KMS-11 (cell line): ENCODE measurements around the gene MRTO4.

Experiments
- H2AFZ ChIP-seq: fragments of 200-600 bp; sonication (generic); 2 replicates; pipeline ENCODE4 v1.6.1; 2016; ENCODE audit warnings: antibody characterized with exemption, mixed run types, low read depth
- H3K27ac ChIP-seq: fragments of 200-600 bp; sonication (generic); 2 replicates; pipeline ENCODE4 v1.6.1; 2016; ENCODE audit warnings: mild to moderate bottlenecking, mixed run types
- H3K27me3 ChIP-seq: fragments of 200-600 bp; sonication (generic); 2 replicates; pipeline ENCODE4 v1.6.1; 2017; ENCODE audit warnings: mild to moderate bottlenecking, low read depth, mixed run types, moderate library complexity; ENCODE audit not compliant: insufficient read depth
- H3K36me3 ChIP-seq: fragments of 200-600 bp; sonication (generic); 2 replicates; pipeline ENCODE4 v1.6.1; 2017; ENCODE audit warnings: mild to moderate bottlenecking, mixed run types; ENCODE audit not compliant: insufficient read depth
- H3K4me1 ChIP-seq: fragments of 200-600 bp; sonication (generic); 2 replicates; pipeline ENCODE4 v1.6.1; 2016; ENCODE audit warnings: mild to moderate bottlenecking, low read depth, mixed run types; ENCODE audit not compliant: poor library complexity, severe bottlenecking
- H3K4me2 ChIP-seq: fragments of 200-600 bp; sonication (generic); 2 replicates; pipeline ENCODE4 v1.7.0; 2016; ENCODE audit warnings: mild to moderate bottlenecking, mixed run types
- H3K4me3 ChIP-seq: fragments of 200-600 bp; sonication (generic); IDR thresholded peaks from 2 replicates; pipeline ENCODE4 v1.6.1; 2017; ENCODE audit warnings: low read depth, low read length, mixed read lengths; ENCODE audit not compliant: insufficient read depth
- H3K79me2 ChIP-seq: fragments of 200-600 bp; sonication (generic); 2 replicates; pipeline ENCODE4 v1.6.1; 2016; ENCODE audit warnings: low read depth, mixed run types; ENCODE audit not compliant: insufficient read depth
- H3K9ac ChIP-seq: fragments of 200-600 bp; sonication (generic); 2 replicates; pipeline ENCODE4 v1.6.1; 2016; ENCODE audit warnings: mild to moderate bottlenecking, mixed run types
- H4K20me1 ChIP-seq: fragments of 200-600 bp; sonication (generic); 2 replicates; pipeline ENCODE4 v1.6.1; 2016; ENCODE audit warnings: mild to moderate bottlenecking, mixed run types; ENCODE audit not compliant: insufficient read depth
- CTCF ChIP-seq: fragments of 200-600 bp; sonication (generic); conservative IDR thresholded peaks from 2 replicates; pipeline ENCODE4 v1.6.1; 2017; ENCODE audit warnings: low read depth, mild to moderate bottlenecking, antibody characterized with exemption, low read length, moderate library complexity, mixed read lengths

Gene MRTO4

GRCh38 chr1:19251305-19252196 is at the start of gene MRTO4, which contains the start of gene EMC1:
TSS of gene MRTO4 (plus strand) at chr1:19251805. CDS start at chr1:19251836, 31 bp downstream.
TSS of gene EMC1 (minus strand) at chr1:19251524. CDS start at chr1:19251509, 15 bp downstream.
- Histone ChIP-seq H3K79me2 (peaks cover 94% of the 10 kb centered on the region), H3K27me3 (no peaks in the 10 kb centered on the region), H3K4me3 (peak within 1 kb of the TSS; percentile 67), H3K27ac (peak within 1 kb of the TSS; percentile 89), H4K20me1 (peaks cover 2% of the 10 kb centered on the region; the same call in 1 of the 2 replicates), H2AFZ (peak within 1 kb of the TSS; percentile 70), H3K4me1 (peaks cover 26% of the 10 kb centered on the region), H3K9ac (peak within 1 kb of the TSS; percentile 95), H3K36me3 (no peaks in the 10 kb centered on the region), H3K4me2 (peak within 1 kb of the TSS; percentile 97)
- TF ChIP-seq CTCF = no peak

- H3K4me2 ChIP-seq = no peak overlapping the region
- H3K36me3 ChIP-seq = 0 out of 2 replicates have a peak, but pooled peaks cover 9% of the 10 kb centered on the region
- no peak overlapping the region for H3K9ac ChIP-seq
- TF ChIP-seq CTCF = no peak
- H4K20me1 ChIP-seq = peaks cover 10% of the 10 kb centered on the region
- no peak overlapping the region for H3K27ac ChIP-seq
- H3K79me2 ChIP-seq = peaks cover 60% of the 10 kb centered on the region
- no peak overlapping the region for H3K4me3 ChIP-seq
- H3K4me1 ChIP-seq = peaks cover 30% of the 10 kb centered on the region
- H2AFZ ChIP-seq = no peak overlapping the region
- H3K27me3 ChIP-seq = no peaks in the 10 kb centered on the region
These were observed 49.2 kb upstream of the MRTO4 start for GRCh38 chr1:19202396-19202795.

- Histone ChIP-seq H4K20me1 (peaks cover 15% of the 10 kb centered on the region), H3K36me3 (0 out of 2 replicates have a peak, but pooled peaks cover 5% of the 10 kb centered on the region), H3K27me3 (no peaks in the 10 kb centered on the region), H3K79me2 (peaks cover 70% of the 10 kb centered on the region), H3K27ac (no peak overlapping the region), H2AFZ (no peak overlapping the region), H3K4me1 (peaks cover 40% of the 10 kb centered on the region), H3K4me3 (no peak overlapping the region), H3K9ac (no peak overlapping the region), H3K4me2 (no peak overlapping the region)
- no peak for TF ChIP-seq CTCF
These were observed 48.2 kb upstream of the MRTO4 start for GRCh38 chr1:19203440-19203839.

- no peak overlapping the region for H3K9ac ChIP-seq
- H3K27me3 ChIP-seq = no peaks in the 10 kb centered on the region
- no peak for TF ChIP-seq CTCF
- no peaks in the 10 kb centered on the region for H3K36me3 ChIP-seq
- H4K20me1 ChIP-seq = peaks cover 15% of the 10 kb centered on the region
- H3K4me1 ChIP-seq = peaks cover 45% of the 10 kb centered on the region
- no peak overlapping the region for H2AFZ ChIP-seq
- peaks cover 83% of the 10 kb centered on the region for H3K79me2 ChIP-seq
- H3K4me3 ChIP-seq = no peak overlapping the region
- peak overlapping the region; percentile 41; the same call in 1 of the 2 replicates for H3K27ac ChIP-seq
- peak overlapping the region; percentile 60; the same call in 1 of the 2 replicates for H3K4me2 ChIP-seq
These were observed 46.9 kb upstream of the MRTO4 start for GRCh38 chr1:19204446-19205266.
